Caki2 (cell line): Measurements from ENCODE around the gene HLA-DMA. TPM values are rescaled to one million over a fixed set of nuclear protein-coding genes. Genes with fewer than 3 reads are reported as not detected.

Experiments used
- DNase-seq: peaks from one replicate; pipeline ENCODE4 v3.0.0-alpha.2; 2015; ENCODE audit warnings: low read depth
- in situ Hi-C: cut with HindIII; loops from 2 replicates; pipeline ENCODE4 v1.10.0; 2016; ENCODE audit warnings: low sequenced_read_pairs, low pct_unique_long_range_greater_than_20kb, mixed read lengths
- total RNA-seq: library from RNA; depleted of rRNA; stranded (reverse); fragments of >200 nt; shearing (Covaris generic); gene quantifications from 2 replicates; pipeline ENCODE4 v1.2.3, GENCODE V29; 2014; ENCODE audit warnings: low replicate concordance

Gene HLA-DMA
- total RNA-seq, 1 experiment from 2014 or later = 16.7 TPM

- in situ Hi-C loops = no loop called here
- DNase-seq = peak; percentile 80
Measured at GRCh38 chr6:32941214-32941768, 11.6 kb downstream of the HLA-DMA start.

DNA sequence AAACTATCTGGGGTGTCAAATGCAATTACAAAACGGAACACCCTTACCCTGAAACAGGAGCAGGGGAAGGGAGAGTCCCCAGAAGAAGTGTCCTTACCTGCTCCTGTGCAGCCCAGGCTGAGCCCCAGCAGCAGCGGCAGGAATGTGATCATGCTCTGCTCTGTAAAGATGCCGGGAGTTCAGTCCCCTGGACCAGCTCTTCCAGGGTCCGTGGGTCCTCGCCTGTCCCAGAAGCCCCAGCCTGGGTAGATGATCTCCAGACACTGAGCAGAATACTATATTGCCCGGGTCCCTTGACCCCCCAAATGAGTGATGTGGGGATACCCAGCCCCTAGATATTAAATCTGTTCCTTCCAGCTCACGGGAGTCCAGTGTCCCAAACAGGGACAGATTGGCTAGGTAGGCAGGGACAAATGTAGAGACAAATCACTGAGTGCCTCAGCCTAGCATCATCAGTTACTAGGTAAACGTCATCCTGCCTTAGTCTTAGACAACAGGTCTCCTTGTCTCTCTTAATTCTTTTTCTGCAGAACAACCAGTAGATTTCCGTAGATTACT lies 12.2 kb downstream of the HLA-DMA start, which contains the start of gene HLA-DMB:
Gene HLA-DMB, minus strand, starts transcription at position 373 of the 558 bp plus-strand sequence. Its CDS starts 221 bp downstream, at position 152.
- DNase-seq = peak; percentile 79
- in situ Hi-C loops = no loop called here

DNA sequence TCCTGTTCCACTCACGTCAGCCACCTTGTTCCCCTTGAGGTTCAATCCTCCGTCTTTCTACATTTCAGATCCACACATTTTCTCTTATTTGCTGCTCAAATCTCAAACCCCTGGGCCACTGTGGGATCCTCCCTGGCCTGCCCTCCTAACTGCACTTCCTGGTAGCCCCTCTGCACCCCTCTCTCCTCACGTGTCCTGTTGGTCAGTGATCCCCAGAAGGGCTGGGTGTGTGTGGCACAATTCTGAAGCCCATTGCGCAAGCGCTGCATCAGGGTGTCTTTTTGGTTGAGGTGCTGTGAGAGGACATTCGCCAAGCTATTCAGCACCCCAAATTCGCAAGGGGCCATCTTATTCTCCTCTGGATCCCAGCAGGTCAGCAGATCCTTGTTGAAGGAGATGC lies 14.4 kb downstream of the HLA-DMA start:
- DNase-seq = no peak
- in situ Hi-C loops = no loop called here

DNA sequence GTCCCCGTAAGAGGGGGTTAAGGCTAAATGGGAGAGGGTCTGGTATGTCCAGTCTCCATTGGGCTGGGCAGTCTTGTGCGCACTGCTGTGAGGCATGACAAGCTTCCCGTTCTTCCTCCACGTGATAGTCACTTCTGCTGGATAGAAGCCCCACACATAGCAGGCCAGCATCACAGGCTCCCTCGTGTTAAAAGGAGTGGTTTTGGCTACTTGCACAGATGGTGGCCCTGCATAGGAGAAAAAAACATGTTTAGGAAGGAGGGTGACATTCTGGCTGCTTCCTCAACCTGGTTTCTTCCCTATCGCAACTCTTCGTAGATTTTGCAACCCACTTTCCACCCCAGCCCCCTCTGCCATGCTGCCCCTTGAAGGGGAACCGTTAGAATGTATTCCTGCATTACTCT lies 15.7 kb downstream of the HLA-DMA start:
- in situ Hi-C loops = no loop called here

DNA sequence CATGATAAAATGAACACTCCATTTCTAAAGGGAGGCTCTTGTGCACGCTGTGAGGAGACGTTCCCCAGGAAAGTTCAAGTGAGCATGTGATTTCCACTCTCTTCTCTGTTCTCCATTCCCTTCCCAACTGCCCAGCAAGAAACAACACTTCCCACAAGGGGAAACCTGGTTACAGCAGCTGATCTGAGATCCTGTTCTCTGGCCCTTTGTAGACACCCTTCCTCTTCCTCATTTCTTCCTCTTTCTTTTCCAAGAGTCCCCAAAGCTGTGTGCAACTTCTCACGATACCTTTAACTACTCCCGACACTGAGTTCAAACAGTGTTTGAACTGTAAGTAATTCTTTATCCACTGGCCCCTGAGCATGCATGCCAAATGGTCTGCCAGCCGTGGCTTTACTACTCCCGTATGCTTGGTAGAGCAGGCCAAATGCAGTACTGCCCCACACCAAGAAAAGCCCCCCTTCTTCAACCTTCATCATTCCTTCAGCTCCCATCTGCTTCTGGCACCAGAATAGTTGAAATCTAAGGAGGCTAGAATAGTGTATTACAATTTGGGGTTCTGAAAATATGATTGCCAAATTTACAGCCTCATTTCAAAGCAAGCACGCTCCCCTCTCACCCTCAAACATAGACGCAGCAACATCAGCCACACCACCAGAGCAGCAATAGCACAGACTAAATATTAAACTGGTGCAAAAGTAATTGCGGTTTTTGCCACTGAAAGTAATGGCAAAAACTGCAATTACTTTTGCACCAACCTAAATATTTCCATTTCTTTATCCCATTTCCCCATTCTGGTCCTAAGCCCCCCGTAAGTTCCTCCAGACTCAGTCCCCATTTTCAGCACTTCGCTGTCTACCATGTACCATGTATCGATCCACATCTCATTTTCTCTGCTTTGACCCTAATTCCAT lies 16.4 kb downstream of the HLA-DMA start:
- in situ Hi-C loops = no loop called here
- no peak for DNase-seq

More for the DNA sequence above, 15.7 kb downstream of the HLA-DMA start:
- no peak for DNase-seq

GRCh38 chr6:32935551-32936238 lies 17.2 kb downstream of the HLA-DMA start:
- DNase-seq = no peak
- in situ Hi-C loops = no loop called here

DNA sequence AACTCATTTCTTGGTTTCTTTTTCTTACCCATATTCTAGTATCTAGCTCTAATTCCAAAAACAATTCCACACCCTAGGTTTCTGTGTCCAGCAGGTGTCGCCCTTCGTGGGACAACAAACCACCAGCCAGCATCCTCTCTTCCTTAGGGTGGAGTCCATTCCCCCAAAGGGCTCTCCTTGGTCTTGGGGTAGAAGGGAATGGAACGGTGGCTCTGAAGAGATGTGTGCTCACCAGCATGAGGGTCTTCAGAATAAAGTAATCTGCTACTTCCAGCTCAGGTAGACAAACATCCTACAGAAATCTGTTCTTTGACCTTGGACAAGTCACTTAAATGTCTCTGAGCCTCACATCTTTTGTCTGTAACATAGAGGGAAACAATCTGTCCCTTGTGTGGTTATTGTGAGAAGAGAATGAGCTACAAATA lies 19.2 kb downstream of the HLA-DMA start:
- in situ Hi-C loops = no loop called here
- peak; percentile 55 for DNase-seq

DNA sequence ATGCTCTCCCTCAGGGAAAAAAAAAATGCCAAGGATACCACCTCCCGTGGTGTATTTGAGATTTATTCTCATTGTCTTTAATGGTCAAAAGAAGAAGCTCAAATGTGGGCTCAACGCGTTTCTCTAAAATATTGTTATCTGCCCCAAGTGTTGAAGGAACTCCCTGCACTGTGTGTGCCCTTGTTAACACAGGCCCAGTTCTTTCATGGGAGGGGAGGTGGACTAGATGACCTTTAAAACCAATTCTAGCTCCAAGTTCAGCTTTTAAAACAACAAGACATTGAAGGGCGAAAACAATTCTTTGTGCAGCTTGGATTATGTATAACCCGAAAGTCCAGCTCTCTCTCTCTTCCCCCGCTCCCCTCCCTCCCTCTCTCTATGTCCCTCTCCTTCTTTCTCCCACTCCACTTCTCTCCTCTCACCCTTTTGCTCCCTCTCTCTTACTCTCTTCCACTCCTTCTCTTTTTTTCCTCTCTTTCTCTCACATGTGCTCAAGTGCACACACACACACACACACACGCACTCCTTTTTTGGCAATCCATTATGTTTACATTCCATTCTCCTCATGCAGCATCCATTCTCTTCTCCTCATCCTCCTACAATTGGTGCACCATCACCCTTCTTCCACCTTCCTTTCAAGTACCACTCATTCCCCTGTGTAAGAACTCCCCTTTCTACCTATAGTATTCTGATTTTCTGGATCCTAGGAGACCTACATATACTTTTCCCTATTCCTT lies 20.6 kb downstream of the HLA-DMA start:
- DNase-seq = no peak

DNA sequence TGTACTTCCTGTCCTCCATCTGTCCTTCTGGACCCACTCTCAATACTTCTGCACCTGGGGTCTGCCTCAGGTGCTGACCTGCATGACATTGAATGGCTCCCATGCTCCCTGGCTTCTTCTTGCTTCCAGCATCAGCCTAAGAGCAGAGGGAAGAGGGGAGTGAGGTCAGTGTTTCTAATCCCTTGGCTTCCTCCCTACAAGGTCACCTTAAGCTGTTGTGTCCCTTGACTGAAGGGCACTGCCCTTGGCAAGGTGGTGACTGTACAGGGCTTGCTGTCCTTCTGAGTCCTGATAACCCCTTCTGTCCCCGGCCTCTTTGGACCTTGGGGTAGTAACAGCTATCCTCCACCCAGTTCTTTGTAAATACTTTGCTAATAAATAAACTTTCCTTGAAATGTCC lies 21.7 kb downstream of the HLA-DMA start:
- in situ Hi-C loops = no loop called here
- DNase-seq = no peak

More for the DNA sequence above, 20.6 kb downstream of the HLA-DMA start:
- in situ Hi-C loops = no loop called here

DNA sequence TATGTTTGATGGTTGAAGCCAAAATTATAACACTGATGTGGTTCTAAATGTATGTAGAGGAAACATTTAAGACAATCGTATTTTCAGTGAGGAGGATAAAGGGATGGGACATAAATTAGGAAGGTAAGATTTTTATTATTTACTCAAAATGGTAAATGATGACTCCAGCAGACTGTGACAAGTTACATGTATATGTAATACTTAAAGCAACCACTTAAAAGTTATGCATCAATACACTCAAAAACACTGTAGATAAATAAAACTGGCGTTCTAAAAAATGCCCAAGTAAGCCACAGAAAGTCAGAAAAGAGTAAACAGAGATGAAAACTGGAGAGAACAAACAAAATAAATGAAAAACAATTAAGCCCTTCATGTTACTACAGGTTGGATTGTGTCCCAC lies 30.8 kb downstream of the HLA-DMA start:
- in situ Hi-C loops = no loop called here
- no peak for DNase-seq

GRCh38 chr6:32920715-32921114 lies 32.2 kb downstream of the HLA-DMA start:
- no peak for DNase-seq
- in situ Hi-C loops = no loop called here

DNA sequence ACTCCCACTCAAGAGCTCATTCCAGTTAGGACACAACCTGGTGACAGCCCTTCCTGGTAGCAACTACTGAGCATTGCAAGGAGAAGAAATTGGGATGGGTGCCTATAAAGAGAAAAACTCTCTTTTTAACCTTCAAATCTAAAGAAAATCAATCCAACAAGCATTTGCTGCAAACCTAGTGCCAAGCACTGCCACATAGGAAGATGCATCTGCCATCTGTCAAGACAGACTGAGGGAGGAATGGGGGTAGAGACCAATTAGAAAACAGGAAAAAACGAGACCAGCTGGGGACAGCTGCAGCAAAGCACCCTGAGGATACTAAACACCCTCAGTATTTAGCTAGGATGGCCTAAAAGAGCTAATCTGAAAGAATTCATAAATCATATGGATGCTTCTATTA lies 39.9 kb downstream of the HLA-DMA start:
- DNase-seq = no peak
- in situ Hi-C loops = no loop called here

- no peak for DNase-seq
- in situ Hi-C loops = no loop called here
Measured at GRCh38 chr6:32908897-32909296, 44.0 kb downstream of the HLA-DMA start.

DNA sequence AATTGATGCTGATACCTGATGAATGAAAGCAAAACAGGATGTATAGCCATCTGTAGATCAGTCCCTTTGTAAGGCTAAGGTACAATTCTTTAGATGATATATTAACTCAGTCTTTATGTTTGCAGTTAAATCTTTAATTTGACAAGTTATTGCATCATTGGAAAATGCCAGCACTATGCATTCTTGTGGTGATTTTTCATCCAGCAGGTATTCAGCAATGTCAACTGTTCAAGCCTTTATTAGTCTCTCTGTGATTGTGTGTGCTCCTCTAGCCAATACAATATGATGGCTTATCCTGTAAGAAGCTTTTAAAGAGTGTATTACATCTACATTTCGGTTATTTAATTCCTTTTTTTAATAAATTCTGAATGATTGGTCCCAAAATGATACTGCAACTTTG lies 46.4 kb downstream of the HLA-DMA start:
- DNase-seq = no peak
- in situ Hi-C loops = no loop called here

GRCh38 chr6:32905078-32905477 lies 47.8 kb downstream of the HLA-DMA start:
- in situ Hi-C loops = no loop called here
- DNase-seq = no peak

DNA sequence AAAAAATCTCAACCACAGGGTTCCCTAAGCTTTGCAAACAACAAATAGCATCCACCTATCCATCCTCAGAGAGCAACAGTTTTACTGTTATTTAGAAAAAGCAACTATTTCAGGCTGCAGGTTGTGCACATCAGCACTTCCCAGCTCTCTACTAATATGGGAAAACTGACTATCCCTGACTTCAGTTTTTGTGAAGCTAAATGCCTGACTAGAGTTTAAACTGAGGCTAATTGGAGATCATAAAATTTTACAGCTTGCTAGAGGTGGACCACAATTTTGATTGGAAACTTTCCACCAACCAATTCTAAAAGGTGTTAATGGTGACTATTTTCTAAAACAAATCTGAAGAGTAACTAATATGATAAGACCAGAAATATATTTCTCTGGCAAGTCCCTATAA lies 48.9 kb downstream of the HLA-DMA start:
- no peak for DNase-seq
- in situ Hi-C loops = no loop called here
